ENCODE results near the gene AHDC1.

DNA sequence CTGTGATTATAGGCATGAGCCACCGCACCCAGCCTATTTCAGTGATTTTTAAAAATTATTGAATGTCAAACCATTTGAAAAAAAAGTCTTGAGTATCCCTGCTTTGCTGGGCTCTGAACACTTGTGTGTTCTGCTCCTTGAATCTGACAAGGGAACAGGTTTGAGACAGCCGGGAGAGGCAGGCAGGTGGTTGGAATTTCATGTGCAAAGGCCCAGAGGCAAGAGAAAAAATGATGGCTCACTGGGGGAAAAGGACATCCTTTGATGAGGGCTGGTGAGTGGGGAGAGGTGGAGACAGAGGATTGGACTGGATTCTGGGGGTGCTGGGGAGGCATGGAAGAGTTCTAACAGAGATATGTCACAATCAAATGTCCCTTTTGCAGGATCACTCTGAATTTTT, 100.9 kb downstream of the AHDC1 start:
- TF ChIP-seq, protein P1, sequence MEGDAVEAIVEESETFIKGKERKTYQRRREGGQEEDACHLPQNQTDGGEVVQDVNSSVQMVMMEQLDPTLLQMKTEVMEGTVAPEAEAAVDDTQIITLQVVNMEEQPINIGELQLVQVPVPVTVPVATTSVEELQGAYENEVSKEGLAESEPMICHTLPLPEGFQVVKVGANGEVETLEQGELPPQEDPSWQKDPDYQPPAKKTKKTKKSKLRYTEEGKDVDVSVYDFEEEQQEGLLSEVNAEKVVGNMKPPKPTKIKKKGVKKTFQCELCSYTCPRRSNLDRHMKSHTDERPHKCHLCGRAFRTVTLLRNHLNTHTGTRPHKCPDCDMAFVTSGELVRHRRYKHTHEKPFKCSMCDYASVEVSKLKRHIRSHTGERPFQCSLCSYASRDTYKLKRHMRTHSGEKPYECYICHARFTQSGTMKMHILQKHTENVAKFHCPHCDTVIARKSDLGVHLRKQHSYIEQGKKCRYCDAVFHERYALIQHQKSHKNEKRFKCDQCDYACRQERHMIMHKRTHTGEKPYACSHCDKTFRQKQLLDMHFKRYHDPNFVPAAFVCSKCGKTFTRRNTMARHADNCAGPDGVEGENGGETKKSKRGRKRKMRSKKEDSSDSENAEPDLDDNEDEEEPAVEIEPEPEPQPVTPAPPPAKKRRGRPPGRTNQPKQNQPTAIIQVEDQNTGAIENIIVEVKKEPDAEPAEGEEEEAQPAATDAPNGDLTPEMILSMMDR (IDR thresholded peaks at IDR 0.05), result no peak
- TF ChIP-seq POLR2AphosphoS5 (IDR thresholded peaks at IDR 0.05) (no peak), POLR2A (IDR thresholded peaks at IDR 0.05; ENCODE audit: low read depth) (no peak)

All from esophagus muscularis mucosa (tissue), 3 donors.